NCI-H187 treated with DMSO at 0.1 percent for 48 hours (cell line): ENCODE data around the gene CPHXL.

ENCODE experiments used
- DNase-seq: peaks from one replicate; lab custom pipeline; 2025; lab: John Stamatoyannopoulos, UW

CPHXL gene

GRCh38 chr16:75726390-75726789 lies at the start of gene CPHXL:
TSS of gene CPHXL (minus strand) at chr16:75726490. CDS start at chr16:75726442, 48 bp downstream.
- no peak for DNase-seq

DNA sequence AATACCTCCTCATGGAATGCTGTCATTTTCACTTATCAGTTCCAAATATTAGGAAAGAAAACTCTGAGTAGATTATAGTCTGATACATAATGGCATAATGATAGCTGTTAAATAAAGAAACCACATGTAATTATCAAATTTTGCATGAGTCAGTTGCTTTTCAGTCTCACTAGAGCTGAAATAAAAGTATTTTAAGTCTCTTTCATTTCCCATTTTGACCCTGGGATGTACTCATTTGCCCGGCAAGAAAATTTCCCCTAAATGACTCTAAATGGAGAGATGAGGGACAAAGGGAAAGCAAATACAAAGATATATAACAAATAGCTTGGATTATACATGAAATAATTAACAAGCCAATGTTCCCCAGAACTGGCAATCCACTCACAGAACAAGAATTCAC lies 47.9 kb upstream of the CPHXL start:
- no peak for DNase-seq

DNA sequence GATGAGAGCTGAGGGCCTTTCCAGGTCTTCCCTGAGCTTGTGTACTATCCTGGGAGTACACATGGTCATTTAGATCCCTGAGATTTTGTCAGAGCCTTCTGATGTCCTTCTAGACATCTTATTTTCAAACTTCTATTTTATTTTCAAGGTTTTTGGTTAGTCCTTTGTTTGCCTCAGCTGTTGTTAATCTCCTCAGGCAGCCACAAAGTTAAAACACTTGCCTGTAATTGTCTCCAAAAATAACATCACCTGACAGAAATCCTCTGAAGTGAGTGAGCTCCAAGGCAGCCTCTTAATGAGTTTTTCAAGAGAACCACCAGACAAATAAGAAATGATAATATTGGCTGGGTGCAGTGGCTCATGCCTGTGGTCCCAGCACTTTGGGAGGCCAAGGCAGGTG lies 43.8 kb upstream of the CPHXL start:
- no peak for DNase-seq

DNA sequence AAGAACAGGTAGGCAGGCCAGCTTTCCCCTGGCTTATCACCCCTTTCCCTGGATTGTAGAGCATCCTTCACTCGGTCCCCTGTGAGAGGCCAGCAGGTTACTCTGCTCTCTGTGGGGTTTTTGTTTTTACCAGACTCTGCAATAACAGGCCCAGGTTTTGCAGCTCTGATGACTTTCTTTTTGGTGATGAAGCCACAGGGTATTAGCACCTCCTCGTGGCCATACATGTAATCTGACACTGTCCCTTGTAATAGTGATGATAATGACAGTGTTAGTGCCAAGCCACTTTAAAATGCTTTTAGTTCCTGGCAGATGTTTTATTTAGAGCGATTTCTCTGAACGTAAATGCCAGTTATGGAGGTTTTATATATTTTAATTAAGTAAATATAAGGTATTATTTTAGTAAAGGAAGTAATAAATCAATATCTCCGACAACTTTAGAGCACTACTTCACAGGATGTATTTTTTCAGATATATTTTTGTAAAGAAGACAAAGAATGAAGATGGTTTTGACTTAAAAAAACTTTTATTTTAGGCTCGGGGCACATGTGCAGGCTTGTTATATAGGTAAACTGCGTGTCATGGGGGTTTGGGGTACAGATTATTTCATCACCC lies 38.0 kb upstream of the CPHXL start:
- DNase-seq: no peak

DNA sequence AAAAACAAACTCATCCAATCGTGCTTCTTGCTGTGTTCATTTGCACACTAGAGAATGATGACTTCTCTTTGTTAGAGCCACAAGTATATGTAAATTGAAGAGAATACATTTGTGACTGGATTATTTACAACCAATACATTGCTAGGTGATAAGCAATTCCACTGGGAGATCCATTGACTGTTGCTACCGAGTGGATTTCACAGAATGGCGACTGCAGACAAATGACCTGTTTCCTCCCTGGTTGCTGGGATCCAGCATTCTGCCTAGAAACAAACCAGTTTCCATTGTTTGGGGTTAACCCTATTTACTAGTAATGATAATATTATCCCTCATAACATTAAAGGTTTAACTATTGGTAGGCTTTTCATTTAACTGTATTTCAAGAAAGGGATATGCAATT lies 36.9 kb upstream of the CPHXL start:
- DNase-seq: no peak

GRCh38 chr16:75762746-75763145 lies 36.5 kb upstream of the CPHXL start:
- no peak for DNase-seq

DNA sequence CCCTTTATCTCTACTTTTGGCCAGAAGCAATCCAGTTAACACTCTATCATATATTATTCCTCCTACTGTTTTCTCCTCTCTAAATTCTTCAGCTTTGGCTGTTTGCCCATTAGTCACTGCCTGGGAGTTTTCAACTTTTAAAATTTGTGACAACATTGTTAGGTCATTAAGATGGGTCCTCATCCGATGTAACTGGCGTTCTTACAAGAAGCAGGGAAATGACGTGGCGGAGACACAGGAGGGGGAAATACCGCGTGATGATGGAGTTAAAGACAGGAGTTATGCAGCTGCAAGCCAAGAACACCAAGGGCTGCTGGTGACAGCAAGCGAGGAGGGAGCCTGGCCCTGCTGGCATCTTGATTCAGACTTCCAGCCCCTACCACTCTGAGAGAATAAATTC lies 34.8 kb upstream of the CPHXL start:
- no peak for DNase-seq

DNA sequence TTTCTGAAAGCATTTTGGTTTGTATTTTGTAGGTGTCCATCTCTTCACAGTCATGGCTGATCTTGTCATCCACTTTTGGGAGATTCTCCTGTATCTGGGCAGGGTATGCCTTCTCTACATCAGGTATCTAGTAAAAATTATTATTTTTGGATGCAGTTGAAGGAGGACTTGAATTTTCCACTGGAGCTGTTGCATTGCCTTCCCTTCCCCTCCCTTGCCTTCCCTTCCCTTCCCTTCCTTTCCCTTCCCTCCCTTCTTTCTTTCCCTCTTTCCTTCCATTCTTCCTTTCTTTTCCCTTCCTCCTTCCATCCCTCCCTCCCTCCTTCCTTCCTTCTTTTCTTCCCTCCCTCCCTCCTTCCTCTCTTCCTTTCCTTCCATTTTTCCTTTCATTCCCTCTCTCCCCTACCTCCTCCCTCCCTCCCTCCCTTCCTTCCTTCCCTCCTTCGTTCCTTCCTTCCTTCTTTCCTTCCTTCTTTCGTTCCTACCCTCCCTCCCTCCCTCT lies 33.8 kb upstream of the CPHXL start:
- no peak for DNase-seq

DNA sequence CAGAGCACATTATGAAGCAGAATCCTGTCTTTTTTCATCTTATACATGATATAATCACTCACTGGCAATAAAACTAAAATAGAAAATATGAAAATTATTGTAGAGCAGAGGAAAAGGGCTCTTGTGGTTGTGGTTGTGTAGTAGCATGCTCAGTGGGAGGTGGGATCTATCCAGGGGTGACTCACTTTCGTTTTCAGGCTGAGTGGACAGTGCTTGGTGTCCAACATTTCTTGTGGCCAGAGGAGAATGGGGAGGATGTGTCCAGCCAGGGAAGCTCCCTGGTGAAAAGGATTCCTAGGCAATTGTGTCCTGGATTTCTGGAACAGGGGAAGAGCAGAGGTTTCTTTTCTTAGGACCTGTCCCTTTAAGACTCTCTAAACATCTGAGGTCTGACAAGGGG lies 31.9 kb upstream of the CPHXL start:
- no peak for DNase-seq

DNA sequence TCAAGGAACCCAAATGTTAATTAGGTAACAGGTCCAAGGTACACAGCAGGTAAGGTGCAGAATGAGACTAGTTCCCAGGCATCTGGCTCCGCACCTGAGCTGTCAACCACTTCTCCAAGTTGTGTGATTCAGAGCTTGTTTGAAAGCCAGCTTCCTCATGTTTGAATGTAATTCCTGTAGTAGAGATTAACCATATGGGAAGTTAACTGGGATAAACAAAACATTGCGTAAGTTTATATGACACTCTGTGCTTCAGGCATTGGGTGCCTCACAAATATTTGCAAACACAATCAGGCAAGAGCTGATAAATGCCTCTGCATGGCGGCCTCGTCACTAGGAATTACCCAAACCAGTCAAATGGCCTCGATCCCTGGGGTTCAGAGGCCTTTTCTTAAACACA lies 27.9 kb upstream of the CPHXL start:
- no peak for DNase-seq

- no peak for DNase-seq
Observed at GRCh38 chr16:75750528-75750927, 24.2 kb upstream of the CPHXL start.

GRCh38 chr16:75746359-75746758 lies 20.1 kb upstream of the CPHXL start:
- no peak for DNase-seq

GRCh38 chr16:75745823-75746222 lies 19.5 kb upstream of the CPHXL start:
- no peak for DNase-seq

DNA sequence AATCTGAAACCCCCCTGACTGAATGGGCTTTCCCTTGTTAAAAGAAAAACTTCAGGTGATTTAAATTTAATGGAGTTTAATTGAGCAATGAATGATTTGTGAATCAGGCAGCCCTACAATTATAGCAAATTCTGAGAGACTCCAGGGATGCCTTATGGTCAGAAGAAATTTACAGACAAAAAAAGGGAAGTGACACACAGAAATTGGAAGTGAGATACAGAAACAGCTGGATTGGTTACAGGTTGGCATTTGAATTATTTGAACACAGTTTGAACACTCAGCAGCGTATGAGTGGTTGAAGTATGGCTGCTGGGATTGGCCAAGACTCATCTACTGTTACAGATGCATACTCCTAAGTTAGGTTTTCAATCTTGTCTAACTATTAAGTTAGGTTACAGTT lies 19.0 kb upstream of the CPHXL start:
- DNase-seq: no peak

DNA sequence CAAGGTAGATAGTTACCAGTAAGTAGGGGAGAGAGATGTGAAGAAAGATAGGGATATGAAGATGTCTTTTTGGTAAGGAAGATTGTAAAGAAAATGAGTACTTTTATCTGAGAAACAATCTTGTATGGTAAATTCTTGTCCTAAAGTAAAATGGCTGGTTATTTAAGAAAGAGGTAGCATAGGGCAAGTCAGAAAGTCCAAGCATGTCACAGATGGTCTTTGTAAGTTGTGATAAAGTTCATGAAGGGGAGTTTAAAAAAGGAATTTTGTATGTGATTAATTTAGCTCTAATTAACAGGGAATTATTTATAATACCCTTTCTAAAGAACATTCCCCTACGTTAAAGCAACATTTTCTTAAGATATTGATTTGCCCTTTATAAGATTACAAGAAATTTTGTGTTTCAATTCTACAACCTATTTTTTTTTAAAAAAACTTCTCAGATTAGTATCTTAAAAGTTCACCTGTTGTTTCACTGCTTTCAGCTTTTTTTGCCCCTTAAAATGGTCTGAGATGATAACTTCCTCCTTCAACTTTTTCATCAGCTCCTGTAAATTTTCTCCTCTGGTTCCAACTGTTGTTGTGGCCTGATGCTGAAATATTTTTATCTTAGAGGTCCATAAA lies 16.2 kb upstream of the CPHXL start:
- DNase-seq: no peak

DNA sequence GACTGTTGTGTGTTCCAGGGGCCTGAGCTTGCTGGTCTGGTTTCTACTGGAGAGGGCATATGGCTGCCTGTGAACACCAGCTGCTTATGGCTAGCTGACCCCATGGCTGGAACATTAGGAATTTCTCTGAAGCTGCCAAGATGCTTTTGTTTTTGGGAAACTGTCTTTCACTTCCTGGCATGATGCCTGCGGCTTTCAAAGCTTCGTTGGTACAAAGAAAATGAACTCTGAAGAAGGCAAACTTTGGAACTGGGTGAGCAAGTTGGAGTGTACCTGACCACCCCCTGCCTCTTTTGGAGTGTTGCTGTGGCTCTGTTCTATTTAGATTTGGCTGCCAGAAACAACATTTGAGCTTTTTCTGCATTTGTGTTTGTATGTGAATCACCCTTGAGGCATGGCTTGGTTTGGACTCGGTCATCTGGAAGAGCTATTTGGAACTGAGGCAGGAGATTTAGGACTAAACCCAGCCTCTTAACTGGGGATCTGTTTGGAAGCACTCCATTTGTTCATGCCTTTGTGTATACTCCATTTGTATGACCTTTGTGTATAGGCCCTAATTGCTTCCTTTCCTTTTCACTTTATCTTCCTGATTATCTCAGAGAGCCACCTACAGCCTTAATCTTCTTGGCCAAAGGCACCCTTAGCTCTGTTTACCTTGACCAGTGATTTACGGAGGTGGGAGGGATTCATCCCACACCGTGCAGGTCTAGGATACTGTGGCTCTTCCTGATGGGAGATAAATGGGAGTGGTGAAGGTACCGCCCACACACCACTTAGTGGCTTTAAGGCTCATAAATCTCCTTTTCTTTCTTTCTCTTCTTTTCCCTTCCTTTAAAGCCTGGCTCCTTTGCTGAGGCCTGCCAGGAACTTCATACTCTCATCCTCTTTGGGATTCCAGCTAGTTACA lies 7.3 kb upstream of the CPHXL start:
- DNase-seq: no peak

DNA sequence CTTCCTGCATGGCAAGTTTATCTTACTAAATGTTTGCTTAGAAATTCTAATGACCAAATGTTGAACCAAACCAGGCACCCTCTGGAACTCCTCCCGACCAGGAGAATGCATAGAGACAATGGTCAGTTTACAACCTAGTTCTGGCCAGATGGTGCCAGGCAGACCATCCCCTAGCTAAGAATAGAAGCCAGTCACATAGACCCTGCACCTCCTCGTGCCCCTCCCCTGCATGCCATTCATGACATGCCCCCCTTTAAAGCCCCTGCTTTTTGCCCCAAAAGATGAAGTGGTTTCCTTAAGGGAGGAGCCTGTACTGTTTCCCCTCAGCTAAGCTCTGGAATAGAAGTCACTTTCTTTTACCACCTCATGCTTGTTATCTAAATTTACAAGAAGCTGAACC lies 6.6 kb upstream of the CPHXL start:
- no peak for DNase-seq

DNA sequence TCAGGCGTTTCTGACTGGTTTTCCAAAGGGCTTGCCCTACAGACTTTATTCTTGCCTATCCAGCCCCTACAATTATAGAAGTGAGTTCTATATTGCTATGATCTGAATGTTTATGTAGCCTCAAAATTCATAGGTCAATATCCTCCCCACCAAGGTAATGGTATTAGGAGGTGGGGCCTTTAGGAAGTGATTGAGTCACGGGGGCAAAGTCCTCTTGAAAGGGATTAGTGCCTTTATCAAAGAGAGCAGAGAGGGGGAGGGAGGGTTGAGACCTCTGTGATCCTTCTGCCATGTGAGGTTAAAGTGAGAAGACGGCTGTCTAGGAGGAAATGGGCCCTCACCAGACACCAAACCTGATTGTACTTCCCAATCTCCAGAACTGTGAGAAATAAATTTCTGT lies 931 bp upstream of the CPHXL start:
- no peak for DNase-seq

DNA sequence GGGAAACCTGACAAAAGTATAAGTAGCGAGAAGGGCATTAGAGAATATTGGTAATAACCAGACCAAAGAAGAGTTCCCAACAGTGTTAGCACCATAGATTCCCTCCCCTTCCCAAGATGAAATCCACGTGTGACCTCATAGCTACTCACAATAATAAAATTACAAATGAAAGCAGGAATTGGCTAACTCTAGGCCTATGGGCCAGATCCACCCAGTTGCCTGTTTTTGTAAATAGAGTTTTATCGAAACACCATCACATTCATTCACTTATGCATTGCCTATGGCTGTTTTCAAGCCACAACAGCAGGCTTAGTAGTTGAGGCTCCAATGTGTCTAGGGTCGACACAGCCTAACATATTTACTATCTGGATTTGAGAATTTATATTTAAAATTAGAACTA lies 7.8 kb downstream of the CPHXL start:
- DNase-seq: no peak

- DNase-seq: no peak
Observed at GRCh38 chr16:75714661-75715060, 11.6 kb downstream of the CPHXL start.

DNA sequence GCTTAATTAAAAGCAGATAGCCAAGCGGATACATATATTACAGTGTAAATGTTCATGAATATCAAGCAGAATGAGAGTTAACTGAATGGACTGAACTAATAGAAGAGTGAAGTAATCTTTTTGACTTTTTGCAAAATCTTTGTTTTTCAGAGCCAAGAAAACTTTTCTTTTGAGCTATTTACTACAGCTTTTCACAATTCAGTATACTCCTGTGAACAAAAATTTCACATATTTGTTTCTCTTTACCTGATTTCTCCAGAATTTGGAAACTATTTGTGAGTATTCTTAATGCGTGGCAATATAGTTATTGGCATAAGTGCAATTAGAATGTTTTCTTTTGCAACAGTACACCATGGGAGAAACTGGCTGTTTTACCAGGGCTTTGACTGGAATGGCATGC lies 15.9 kb downstream of the CPHXL start:
- DNase-seq: no peak

DNA sequence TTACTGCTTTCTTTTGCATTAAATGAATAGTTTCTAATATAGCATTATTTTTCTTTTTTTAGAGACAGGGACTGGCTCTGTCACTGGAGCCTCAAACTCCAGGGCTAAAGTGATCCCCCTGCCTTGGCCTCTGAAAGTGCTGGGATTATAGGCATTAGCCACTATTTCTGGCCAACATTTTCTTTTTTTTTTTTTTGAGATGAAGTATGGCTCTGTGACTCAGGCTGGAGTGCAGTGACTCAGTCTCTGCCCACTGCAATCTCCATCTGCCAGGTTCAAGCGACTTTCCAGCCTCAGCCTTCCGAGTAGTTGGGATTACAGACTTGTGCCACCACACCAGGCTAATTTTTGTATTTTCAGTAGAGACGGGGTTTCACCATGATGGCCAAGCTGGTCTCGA lies 23.0 kb downstream of the CPHXL start:
- no peak for DNase-seq

DNA sequence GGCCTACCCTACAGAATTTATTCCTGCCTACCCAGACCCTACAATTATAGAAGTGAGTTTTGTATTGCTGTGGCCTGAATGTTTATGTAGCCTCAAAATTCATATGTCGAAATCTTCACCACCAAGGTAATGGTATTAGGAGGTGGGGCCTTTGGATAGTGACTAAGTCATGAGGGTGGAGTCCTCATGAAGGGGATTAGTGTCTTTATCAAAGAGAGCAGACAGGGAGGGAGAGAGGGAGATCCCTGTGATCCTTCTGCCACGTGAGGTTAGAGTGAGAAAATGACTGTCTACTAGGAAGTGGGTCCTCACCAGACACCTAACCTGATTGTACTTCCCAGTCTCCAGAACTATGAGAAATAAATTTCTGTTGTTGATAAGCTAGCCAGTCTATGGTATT lies 24.0 kb downstream of the CPHXL start:
- DNase-seq: no peak
